ENCODE data around the gene NPAS3. TPM values are rescaled to one million over a fixed set of nuclear protein-coding genes. Genes with fewer than 3 reads are reported as not detected.

The NPAS3 gene
- total RNA-seq, 1 experiment from 2014 or later, result not detected

DNA sequence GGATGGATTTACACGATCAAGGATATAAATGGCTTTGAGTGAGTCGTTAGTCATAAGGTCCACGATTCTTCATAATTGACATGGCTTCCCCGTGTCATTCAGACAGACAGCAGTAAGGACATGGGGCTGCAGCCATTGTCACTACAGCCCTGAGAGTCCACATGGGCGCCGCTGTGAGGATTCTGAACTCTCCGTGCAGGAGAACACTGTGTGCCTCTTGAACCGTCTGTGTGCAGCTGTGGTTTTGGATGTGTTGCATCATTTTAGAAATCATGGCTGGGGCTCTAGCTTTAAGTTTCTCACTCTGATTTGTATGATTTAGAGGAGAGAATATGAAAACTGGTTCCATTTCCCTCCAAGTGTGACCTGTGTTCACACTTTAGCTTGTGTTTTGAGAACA is 47.2 kb downstream of the NPAS3 start:
- Histone ChIP-seq H3K4me3 (replicated peaks in 1 of 2; ENCODE audit: low read depth in 1 of 2, low read length in 2 of 2) (no peak overlapping the region), H3K27ac (ENCODE audit: low read depth, low read length) (no peak overlapping the region), H3K27me3 (ENCODE audit: insufficient read depth, low read length) (no peaks in the 10 kb centered on the region; the same call in 1 of the 2 replicates), H2AFZ (ENCODE audit: low read depth, low read length, poor library complexity, severe bottlenecking) (no peak overlapping the region), H3K9ac (ENCODE audit: low read length) (no peak overlapping the region), H3K9me2 (ENCODE audit: insufficient read depth) (no peaks in the 10 kb centered on the region), H4K20me1 (ENCODE audit: insufficient read depth) (no peaks in the 10 kb centered on the region), H3K4me2 (ENCODE audit: low read length) (no peak overlapping the region), H3K4me1 (ENCODE audit: control insufficient read depth in 1 of 2, insufficient read depth in 2 of 2, low read length in 2 of 2) (no peaks in the 10 kb centered on the region), H3K9me3 (ENCODE audit: control insufficient read depth in 1 of 2, insufficient read depth in 1 of 2, low read depth in 1 of 2, low read length in 2 of 2) (no peaks in the 10 kb centered on the region), H3K36me3 (ENCODE audit: control insufficient read depth in 1 of 2, insufficient read depth in 2 of 2, low read length in 2 of 2) (no peaks in the 10 kb centered on the region), H3K79me2 (ENCODE audit: insufficient read depth, low read length) (no peaks in the 10 kb centered on the region)
- DNase-seq (ENCODE audit: low read depth, low spot score), result no peak
- BruUV-seq (replicated peaks), result no TSS peak
- POLR2A ChIA-PET, result no interaction called here
- CTCF ChIA-PET, result no interaction called here
- RAD21 ChIA-PET (ENCODE audit: low non-redundant PET in 1 of 2, low total read pairs in 2 of 2, uncharacterized antibody in 2 of 2, unreplicated experiment in 2 of 2), result no interaction called here
- intact Hi-C loops (cut with micrococcal nuclease), result no loop called here
- ATAC-seq, result no peak
- TF ChIP-seq SRF (IDR thresholded peaks at IDR 0.05; ENCODE audit: low read depth) (no peak), EZH2 (IDR thresholded peaks at IDR 0.05) (no peak), ZNF274 (IDR thresholded peaks at IDR 0.05; ENCODE audit: low read depth, low read length) (no peak), ELF1 (IDR thresholded peaks at IDR 0.05; ENCODE audit: borderline replicate concordance, low read depth) (no peak), FOSL1 (IDR thresholded peaks at IDR 0.05; ENCODE audit: low read depth) (no peak), CEBPB (IDR thresholded peaks at IDR 0.05; ENCODE audit: low read depth) (no peak), POLR2A (IDR thresholded peaks at IDR 0.05; ENCODE audit: borderline replicate concordance, extremely low read depth, insufficient read depth, insufficient read length) (no peak), YY1 (IDR thresholded peaks at IDR 0.05; ENCODE audit: extremely low read depth, insufficient replicate concordance, low read depth, low read length) (no peak), EZH2phosphoT487 (IDR thresholded peaks at IDR 0.05; ENCODE audit: borderline replicate concordance) (no peak), RAD21 (IDR thresholded peaks at IDR 0.05; ENCODE audit: low read depth) (no peak), SIN3A (IDR thresholded peaks at IDR 0.05; ENCODE audit: low read depth) (no peak), POLR2AphosphoS5 (IDR thresholded peaks at IDR 0.05; ENCODE audit: low read depth, low read length) (no peak)
- TF ChIP-seq, protein P1, sequence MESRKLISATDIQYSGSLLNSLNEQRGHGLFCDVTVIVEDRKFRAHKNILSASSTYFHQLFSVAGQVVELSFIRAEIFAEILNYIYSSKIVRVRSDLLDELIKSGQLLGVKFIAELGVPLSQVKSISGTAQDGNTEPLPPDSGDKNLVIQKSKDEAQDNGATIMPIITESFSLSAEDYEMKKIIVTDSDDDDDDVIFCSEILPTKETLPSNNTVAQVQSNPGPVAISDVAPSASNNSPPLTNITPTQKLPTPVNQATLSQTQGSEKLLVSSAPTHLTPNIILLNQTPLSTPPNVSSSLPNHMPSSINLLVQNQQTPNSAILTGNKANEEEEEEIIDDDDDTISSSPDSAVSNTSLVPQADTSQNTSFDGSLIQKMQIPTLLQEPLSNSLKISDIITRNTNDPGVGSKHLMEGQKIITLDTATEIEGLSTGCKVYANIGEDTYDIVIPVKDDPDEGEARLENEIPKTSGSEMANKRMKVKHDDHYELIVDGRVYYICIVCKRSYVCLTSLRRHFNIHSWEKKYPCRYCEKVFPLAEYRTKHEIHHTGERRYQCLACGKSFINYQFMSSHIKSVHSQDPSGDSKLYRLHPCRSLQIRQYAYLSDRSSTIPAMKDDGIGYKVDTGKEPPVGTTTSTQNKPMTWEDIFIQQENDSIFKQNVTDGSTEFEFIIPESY (IDR thresholded peaks at IDR 0.05; ENCODE audit: extremely low read depth, insufficient replicate concordance, low read length), result no peak
- TF ChIP-seq, protein P2, sequence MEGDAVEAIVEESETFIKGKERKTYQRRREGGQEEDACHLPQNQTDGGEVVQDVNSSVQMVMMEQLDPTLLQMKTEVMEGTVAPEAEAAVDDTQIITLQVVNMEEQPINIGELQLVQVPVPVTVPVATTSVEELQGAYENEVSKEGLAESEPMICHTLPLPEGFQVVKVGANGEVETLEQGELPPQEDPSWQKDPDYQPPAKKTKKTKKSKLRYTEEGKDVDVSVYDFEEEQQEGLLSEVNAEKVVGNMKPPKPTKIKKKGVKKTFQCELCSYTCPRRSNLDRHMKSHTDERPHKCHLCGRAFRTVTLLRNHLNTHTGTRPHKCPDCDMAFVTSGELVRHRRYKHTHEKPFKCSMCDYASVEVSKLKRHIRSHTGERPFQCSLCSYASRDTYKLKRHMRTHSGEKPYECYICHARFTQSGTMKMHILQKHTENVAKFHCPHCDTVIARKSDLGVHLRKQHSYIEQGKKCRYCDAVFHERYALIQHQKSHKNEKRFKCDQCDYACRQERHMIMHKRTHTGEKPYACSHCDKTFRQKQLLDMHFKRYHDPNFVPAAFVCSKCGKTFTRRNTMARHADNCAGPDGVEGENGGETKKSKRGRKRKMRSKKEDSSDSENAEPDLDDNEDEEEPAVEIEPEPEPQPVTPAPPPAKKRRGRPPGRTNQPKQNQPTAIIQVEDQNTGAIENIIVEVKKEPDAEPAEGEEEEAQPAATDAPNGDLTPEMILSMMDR (IDR thresholded peaks at IDR 0.05 in 2 of 3, conservative IDR thresholded peaks at IDR 0.05 in 1 of 3; ENCODE audit: borderline replicate concordance in 1 of 3, insufficient read depth in 1 of 3, low read depth in 2 of 3, low read length in 2 of 3), result no peak
- TF ChIP-seq, protein P3, sequence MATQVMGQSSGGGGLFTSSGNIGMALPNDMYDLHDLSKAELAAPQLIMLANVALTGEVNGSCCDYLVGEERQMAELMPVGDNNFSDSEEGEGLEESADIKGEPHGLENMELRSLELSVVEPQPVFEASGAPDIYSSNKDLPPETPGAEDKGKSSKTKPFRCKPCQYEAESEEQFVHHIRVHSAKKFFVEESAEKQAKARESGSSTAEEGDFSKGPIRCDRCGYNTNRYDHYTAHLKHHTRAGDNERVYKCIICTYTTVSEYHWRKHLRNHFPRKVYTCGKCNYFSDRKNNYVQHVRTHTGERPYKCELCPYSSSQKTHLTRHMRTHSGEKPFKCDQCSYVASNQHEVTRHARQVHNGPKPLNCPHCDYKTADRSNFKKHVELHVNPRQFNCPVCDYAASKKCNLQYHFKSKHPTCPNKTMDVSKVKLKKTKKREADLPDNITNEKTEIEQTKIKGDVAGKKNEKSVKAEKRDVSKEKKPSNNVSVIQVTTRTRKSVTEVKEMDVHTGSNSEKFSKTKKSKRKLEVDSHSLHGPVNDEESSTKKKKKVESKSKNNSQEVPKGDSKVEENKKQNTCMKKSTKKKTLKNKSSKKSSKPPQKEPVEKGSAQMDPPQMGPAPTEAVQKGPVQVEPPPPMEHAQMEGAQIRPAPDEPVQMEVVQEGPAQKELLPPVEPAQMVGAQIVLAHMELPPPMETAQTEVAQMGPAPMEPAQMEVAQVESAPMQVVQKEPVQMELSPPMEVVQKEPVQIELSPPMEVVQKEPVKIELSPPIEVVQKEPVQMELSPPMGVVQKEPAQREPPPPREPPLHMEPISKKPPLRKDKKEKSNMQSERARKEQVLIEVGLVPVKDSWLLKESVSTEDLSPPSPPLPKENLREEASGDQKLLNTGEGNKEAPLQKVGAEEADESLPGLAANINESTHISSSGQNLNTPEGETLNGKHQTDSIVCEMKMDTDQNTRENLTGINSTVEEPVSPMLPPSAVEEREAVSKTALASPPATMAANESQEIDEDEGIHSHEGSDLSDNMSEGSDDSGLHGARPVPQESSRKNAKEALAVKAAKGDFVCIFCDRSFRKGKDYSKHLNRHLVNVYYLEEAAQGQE (IDR thresholded peaks at IDR 0.05; ENCODE audit: low read depth), result no peak
